Activated CD4-positive, alpha-beta T cell treated with anti-CD3 and anti-CD28 coated beads, Interleukin-2, amount 10 ng/mL, durations not matched to agents 24 days and 14 days (primary cell): ENCODE measurements around the gene MSANTD2. TPM values are rescaled to one million over a fixed set of nuclear protein-coding genes. Genes with fewer than 3 reads are reported as not detected.
"Not testable (repeated sequence)": the region's sequence is repeated elsewhere in the genome, so short reads cannot be mapped to it uniquely, and the experiment has no call there.

ENCODE experiments used
- DNase-seq: peaks from one replicate; pipeline ENCODE4 v3.0.0; 2022
- H3K27ac Mint-ChIP-seq: one replicate; pipeline ENCODE4 v1.8.0; 2022; ENCODE audit warnings: mild to moderate bottlenecking, mixed read lengths
- H3K27me3 Mint-ChIP-seq: one replicate; pipeline ENCODE4 v1.8.0; 2022; ENCODE audit warnings: mixed read lengths
- H3K36me3 Mint-ChIP-seq: one replicate; pipeline ENCODE4 v1.8.0; 2022; ENCODE audit warnings: low read depth, mild to moderate bottlenecking, mixed read lengths
- H3K4me1 Mint-ChIP-seq: one replicate; pipeline ENCODE4 v1.8.0; 2021; ENCODE audit warnings: mixed read lengths
- H3K4me3 Mint-ChIP-seq: one replicate; pipeline ENCODE4 v1.8.0; 2022; ENCODE audit warnings: mild to moderate bottlenecking, moderate library complexity, mixed read lengths
- H3K9me3 Mint-ChIP-seq: one replicate; pipeline ENCODE4 v1.8.0; 2021; ENCODE audit warnings: mixed read lengths
- intact Hi-C: fragments of 100-400 bp; cut with micrococcal nuclease; formaldehyde crosslinking; loops from one replicate; pipeline ENCODE4 v1.15.1; 2023
- total RNA-seq: library from RNA; stranded (reverse); gene quantifications from 2 replicates; pipeline ENCODE4 v1.2.3, GENCODE V29; 2022

MSANTD2 gene
- total RNA-seq, 1 donor from 2014 or later, result 10.6 TPM

DNA sequence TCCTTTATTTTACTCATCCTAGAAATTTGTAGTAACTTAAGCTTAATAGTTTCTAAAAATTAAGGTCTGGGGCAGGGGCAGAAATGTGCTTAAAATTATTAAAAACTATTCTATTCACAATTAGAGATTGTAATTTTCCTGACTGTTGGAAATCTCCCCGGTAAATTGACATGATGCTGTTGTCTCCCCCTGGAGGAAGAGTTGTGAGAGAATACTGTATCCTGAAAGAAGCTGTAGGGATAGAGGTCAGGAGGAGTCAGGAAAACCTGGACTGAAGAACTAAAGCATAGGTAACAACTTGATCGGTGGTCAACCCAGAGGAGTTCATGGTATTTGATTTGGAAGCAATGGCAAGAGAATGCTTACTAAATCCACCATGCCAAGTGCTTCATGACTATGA is 21.9 kb downstream of the MSANTD2 start:
- Mint-ChIP-seq H3K27ac (no peak overlapping the region), H3K4me1 (peaks cover 10% of the 10 kb centered on the region), H3K4me3 (no peak overlapping the region), H3K36me3 (peaks cover 7% of the 10 kb centered on the region), H3K27me3 (no peaks in the 10 kb centered on the region), H3K9me3 (peaks cover 4% of the 10 kb centered on the region)
- intact Hi-C loops, result no loop called here
- DNase-seq, result no peak

- intact Hi-C loops, result no loop called here
- Mint-ChIP-seq H3K4me1 (peaks cover 10% of the 10 kb centered on the region), H3K27me3 (no peaks in the 10 kb centered on the region), H3K36me3 (peaks cover 11% of the 10 kb centered on the region), H3K4me3 (no peak overlapping the region), H3K27ac (no peak overlapping the region), H3K9me3 (peaks cover 4% of the 10 kb centered on the region)
- DNase-seq, result no peak
These were observed 23.2 kb downstream of the MSANTD2 start for GRCh38 chr11:124776865-124777645.

DNA sequence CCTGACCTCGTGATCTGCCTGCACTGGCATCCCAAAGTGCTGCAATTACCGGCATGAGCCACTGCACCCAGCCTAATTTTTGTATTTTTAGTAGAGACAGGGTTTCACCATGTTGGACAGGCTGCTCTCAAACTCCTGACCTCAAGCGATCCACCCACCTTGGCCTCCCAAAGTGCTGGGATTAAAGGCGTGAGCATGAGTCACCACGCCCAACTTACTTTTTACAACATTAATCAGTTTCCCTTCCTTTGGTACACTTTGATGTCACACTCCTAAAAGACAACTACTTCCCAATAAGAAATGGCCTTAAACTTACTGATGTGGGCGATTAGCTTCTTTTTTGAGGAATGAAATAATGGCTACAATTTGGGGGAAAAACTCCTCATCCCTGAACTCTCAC is 29.2 kb downstream of the MSANTD2 start:
- H3K4me1 Mint-ChIP-seq, H3K9me3 Mint-ChIP-seq, H3K27me3 Mint-ChIP-seq, DNase-seq, intact Hi-C loops, H3K27ac Mint-ChIP-seq, H3K4me3 Mint-ChIP-seq: not testable (repeated sequence)
- H3K36me3 Mint-ChIP-seq, result peaks cover 20% of the 10 kb centered on the region

- peaks cover 20% of the 10 kb centered on the region for H3K36me3 Mint-ChIP-seq
- no peak for DNase-seq
- H3K4me3 Mint-ChIP-seq, result no peak overlapping the region
- intact Hi-C loops, result no loop called here
- no peaks in the 10 kb centered on the region for H3K9me3 Mint-ChIP-seq
- H3K27ac Mint-ChIP-seq, result no peak overlapping the region
- H3K4me1 Mint-ChIP-seq, result no peaks in the 10 kb centered on the region
- H3K27me3 Mint-ChIP-seq, result no peaks in the 10 kb centered on the region
These were observed 30.1 kb downstream of the MSANTD2 start for GRCh38 chr11:124769806-124770774.

DNA sequence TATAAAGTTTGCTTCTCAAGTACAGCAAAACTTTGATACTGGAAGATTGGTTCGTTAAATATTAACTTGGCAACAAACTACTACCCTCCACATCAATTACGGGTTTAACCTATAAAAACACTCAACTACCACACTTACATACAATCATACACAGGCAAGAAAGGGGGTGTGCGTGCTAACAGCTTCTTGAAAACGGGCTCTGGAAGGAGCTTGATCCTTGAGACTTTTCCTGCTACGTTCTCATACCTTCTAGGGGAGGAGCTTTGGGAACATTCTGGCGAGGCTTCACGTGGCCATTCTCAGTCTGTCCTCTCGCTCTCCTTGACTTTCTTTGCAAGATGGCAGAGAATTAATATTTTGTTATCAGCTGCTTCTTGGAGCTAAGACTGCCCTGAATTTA is 31.3 kb downstream of the MSANTD2 start:
- Mint-ChIP-seq H3K36me3 (peaks cover 20% of the 10 kb centered on the region), H3K9me3 (no peaks in the 10 kb centered on the region), H3K27ac (no peak overlapping the region), H3K4me1 (no peaks in the 10 kb centered on the region), H3K4me3 (no peak overlapping the region), H3K27me3 (no peaks in the 10 kb centered on the region)
- no peak for DNase-seq
- intact Hi-C loops, result no loop called here

GRCh38 chr11:124766156-124766555 is 34.0 kb downstream of the MSANTD2 start:
- H3K27ac Mint-ChIP-seq, result no peak overlapping the region
- peaks cover 6% of the 10 kb centered on the region for H3K27me3 Mint-ChIP-seq
- peaks cover 5% of the 10 kb centered on the region for H3K4me1 Mint-ChIP-seq
- no peaks in the 10 kb centered on the region for H3K9me3 Mint-ChIP-seq
- intact Hi-C loops, result no loop called here
- DNase-seq, result no peak
- H3K4me3 Mint-ChIP-seq, result no peak overlapping the region
- H3K36me3 Mint-ChIP-seq, result peaks cover 12% of the 10 kb centered on the region

GRCh38 chr11:124763156-124763947 is 36.9 kb downstream of the MSANTD2 start:
- peak; percentile 95 for DNase-seq
- intact Hi-C loops, result loop anchor here (1.0 kb wide), 6 partner anchors 17 to 94 kb away; partner anchors contain the start of genes SIAE and SPA17
- Mint-ChIP-seq H3K36me3 (peaks cover 10% of the 10 kb centered on the region), H3K9me3 (no peaks in the 10 kb centered on the region), H3K4me1 (peaks cover 10% of the 10 kb centered on the region), H3K27ac (peak overlapping the region; percentile 68), H3K4me3 (peak overlapping the region; percentile 84), H3K27me3 (peaks cover 27% of the 10 kb centered on the region)

- Mint-ChIP-seq H3K9me3 (no peaks in the 10 kb centered on the region), H3K27me3 (peaks cover 33% of the 10 kb centered on the region), H3K36me3 (peaks cover 8% of the 10 kb centered on the region), H3K27ac (no peak overlapping the region), H3K4me3 (peak overlapping the region; percentile 84), H3K4me1 (peaks cover 12% of the 10 kb centered on the region)
- intact Hi-C loops, result loop anchor here (1.0 kb wide), 6 partner anchors 16 to 93 kb away; partner anchors contain the start of genes SIAE and SPA17
- no peak for DNase-seq
These were observed 37.5 kb downstream of the MSANTD2 start for GRCh38 chr11:124762624-124763155.

DNA sequence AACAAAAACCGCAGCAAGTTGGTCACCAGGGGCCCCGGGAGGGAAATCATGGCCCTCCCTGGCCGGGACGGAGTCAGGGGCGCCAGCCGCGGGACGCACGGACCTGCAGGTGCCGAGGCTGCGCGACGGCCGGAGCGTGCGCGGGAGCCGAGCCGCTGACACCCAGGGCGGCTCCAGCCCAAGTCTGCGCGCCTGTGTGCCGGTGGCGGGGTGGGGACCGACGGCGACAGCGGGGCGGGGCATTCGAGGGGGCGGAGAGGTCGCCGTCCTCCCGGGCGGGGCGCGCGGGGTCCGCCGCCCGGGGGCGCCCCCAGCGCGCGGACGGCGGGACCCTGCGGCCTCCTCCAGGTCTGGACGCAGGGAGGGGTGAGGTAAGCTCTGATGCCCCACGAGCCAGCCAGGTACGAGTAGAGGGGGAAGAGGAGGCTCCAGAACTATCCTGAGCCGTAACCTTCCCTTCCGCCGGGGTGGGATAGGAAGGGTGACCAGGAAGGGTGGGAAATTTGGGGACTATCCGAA is 38.0 kb downstream of the MSANTD2 start, which contains the start of gene ESAM:
Gene ESAM (minus strand): TSS at position 186 of the 519 bp plus-strand sequence. CDS start 136 bp downstream, at position 50.
- Mint-ChIP-seq H3K27ac (peak within 1 kb of the TSS; percentile 68), H3K9me3 (no peaks in the 10 kb centered on the region), H3K27me3 (peaks cover 37% of the 10 kb centered on the region), H3K36me3 (peaks cover 8% of the 10 kb centered on the region), H3K4me1 (peaks cover 12% of the 10 kb centered on the region), H3K4me3 (peak within 1 kb of the TSS; percentile 84)
- DNase-seq, result peak; percentile 92
- intact Hi-C loops, result no loop called here

DNA sequence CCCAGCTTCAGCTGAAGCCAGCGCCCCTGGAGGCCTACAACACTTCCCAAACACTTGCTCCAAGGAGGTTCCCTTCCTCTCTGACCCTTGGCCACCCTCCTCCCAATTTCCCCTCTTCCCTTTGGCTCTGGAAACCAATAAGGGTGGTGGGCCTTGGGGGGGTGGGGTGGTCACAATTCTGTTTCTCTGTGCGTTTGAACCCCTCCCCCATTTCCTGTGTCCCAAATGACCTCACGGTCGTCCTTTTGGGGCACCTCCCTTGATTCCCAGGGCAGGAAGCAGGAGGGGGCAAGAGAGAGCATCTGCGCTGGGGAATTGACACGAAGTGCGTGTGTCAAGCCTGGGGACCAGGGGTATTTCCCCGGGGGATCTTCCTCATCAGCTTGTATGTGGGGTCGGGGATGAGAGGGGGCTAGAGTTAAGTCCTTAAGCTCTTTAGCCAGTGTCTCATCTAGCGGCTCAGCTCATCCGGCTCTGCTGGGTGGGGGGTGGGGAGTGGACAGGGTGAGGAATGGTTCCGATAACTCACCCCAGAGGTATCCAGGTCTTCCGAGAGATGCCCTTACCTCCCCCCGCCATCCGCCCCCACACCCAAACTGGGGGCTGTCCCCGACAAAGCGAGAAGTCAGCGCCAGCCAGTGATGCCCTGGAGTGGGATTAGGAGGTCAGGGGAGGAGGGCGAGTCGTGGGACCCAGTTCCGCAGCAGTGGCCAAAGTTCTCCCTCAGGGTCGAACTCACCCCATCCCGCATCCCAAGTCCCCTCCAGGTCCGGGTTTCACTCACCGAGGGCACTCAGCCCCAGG is 38.7 kb downstream of the MSANTD2 start:
- Mint-ChIP-seq H3K9me3 (no peaks in the 10 kb centered on the region), H3K4me3 (peak overlapping the region; percentile 84), H3K4me1 (peaks cover 12% of the 10 kb centered on the region), H3K27ac (no peak overlapping the region), H3K36me3 (peaks cover 5% of the 10 kb centered on the region), H3K27me3 (peaks cover 42% of the 10 kb centered on the region)
- intact Hi-C loops, result no loop called here
- peak; percentile 57 for DNase-seq

DNA sequence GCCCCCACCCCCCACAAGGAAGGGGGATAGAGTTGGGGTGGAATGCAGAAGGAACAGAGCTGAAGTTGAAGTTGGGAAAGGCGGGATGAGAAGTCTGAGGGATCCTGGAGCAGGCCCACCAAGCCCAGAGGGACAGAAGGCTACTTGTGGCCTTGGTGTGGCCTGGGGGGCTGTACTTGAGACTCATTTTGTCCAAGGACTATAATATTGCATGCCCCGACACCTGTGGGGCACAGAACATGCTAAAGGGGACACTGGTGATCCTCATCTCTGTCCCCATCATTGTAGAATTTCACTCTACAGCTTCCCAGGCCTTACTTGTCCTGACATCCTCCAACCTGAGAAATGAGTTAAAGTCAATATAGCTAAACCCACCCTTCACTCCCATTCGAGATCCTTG is 39.4 kb downstream of the MSANTD2 start:
- H3K4me1 Mint-ChIP-seq, result peaks cover 12% of the 10 kb centered on the region
- H3K27ac Mint-ChIP-seq, result no peak overlapping the region
- intact Hi-C loops, result no loop called here
- H3K36me3 Mint-ChIP-seq, result peaks cover 2% of the 10 kb centered on the region
- peaks cover 44% of the 10 kb centered on the region for H3K27me3 Mint-ChIP-seq
- H3K9me3 Mint-ChIP-seq, result no peaks in the 10 kb centered on the region
- H3K4me3 Mint-ChIP-seq, result peak overlapping the region; percentile 8
- DNase-seq, result no peak

DNA sequence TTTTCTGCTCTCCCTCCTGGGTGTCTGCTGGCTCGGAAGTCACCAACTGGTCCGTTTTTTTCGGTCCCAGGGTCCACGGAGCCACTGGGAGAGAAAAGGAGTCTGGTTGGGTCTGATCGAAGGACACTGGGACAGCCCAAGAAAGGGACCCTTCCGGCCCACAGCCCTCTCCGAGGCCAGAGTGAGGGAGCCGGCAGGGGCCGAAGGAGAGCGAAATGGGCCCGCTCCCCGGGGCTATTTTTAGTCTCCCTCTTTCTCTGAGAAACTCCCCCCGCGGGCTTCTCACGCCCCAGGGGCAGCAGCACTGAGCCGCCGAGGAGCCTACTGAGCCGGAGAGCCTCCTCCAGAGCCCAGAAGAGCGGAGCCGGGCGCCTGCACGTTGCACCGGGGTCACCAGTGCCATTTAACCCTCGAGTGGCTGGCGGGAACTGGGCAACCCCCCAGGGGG is 40.0 kb downstream of the MSANTD2 start:
- no peak overlapping the region for H3K4me3 Mint-ChIP-seq
- H3K27me3 Mint-ChIP-seq, result peaks cover 44% of the 10 kb centered on the region
- no peaks in the 10 kb centered on the region for H3K9me3 Mint-ChIP-seq
- H3K36me3 Mint-ChIP-seq, result peaks cover 2% of the 10 kb centered on the region
- peaks cover 12% of the 10 kb centered on the region for H3K4me1 Mint-ChIP-seq
- peak; percentile 57 for DNase-seq
- H3K27ac Mint-ChIP-seq, result no peak overlapping the region
- intact Hi-C loops, result no loop called here
